NCI-H128 (cell line): ENCODE results near the gene PRSS1.

ENCODE experiments used
- DNase-seq: peaks from one replicate; lab custom pipeline; 2025; ENCODE audit not compliant: unreplicated experiment; lab: John Stamatoyannopoulos, UW

The PRSS1 gene

GRCh38 chr7:142792129-142792528, 42.9 kb downstream of the PRSS1 start:
- DNase-seq, result no peak

- DNase-seq, result no peak
Observed at GRCh38 chr7:142792593-142792992, 43.3 kb downstream of the PRSS1 start.

- DNase-seq, result no peak
Observed at GRCh38 chr7:142793156-142793555, 43.9 kb downstream of the PRSS1 start.

- DNase-seq, result no peak
Observed at GRCh38 chr7:142795339-142795863, 46.1 kb downstream of the PRSS1 start.

GRCh38 chr7:142796001-142796500, 46.8 kb downstream of the PRSS1 start:
- DNase-seq, result no peak

GRCh38 chr7:142796501-142797390, 47.5 kb downstream of the PRSS1 start:
- DNase-seq, result no peak

- no peak for DNase-seq
Observed at GRCh38 chr7:142797391-142798377, 48.4 kb downstream of the PRSS1 start.

GRCh38 chr7:142798451-142799436, 49.5 kb downstream of the PRSS1 start:
- no peak for DNase-seq

GRCh38 chr7:142799437-142799835, 50.2 kb downstream of the PRSS1 start:
- DNase-seq, result no peak

GRCh38 chr7:142800088-142800487, 50.8 kb downstream of the PRSS1 start:
- DNase-seq, result no peak

- DNase-seq, result no peak
Observed at GRCh38 chr7:142800699-142801260, 51.5 kb downstream of the PRSS1 start.

GRCh38 chr7:142801601-142802295, 52.5 kb downstream of the PRSS1 start:
- DNase-seq, result no peak

- DNase-seq, result no peak
Observed at GRCh38 chr7:142802301-142802700, 53.0 kb downstream of the PRSS1 start.
